GM12878 (cell line): ENCODE data around the gene TMEM109. TPM values are rescaled to one million over a fixed set of nuclear protein-coding genes. Genes with fewer than 3 reads are reported as not detected.

Experiments used
- ATAC-seq: fragments of 200-7000 bp; cut with Tn5 transposase; 3 replicates; pipeline ENCODE4 v1.9.1; 2020; ENCODE audit warnings: mild to moderate bottlenecking, moderate library complexity
- BruUV-seq: library from RNA; stranded (reverse); fragments of 400-500 nt; replicated peaks from 2 replicates; lab custom pipeline; 2021; lab: Mats Ljungman, UMichigan
- CTCF ChIA-PET: fragments of 300-600 bp; sonication (Branson Sonifier 250); formaldehyde crosslinking; extraction: SDS; loops from one replicate; lab custom pipeline; 2021; ENCODE audit warnings: inconsistent platforms; lab: Yijun Ruan, JAX
- POLR2A ChIA-PET: fragments of 350-600 bp; formaldehyde crosslinking; extraction: SDS; loops from one replicate; lab custom pipeline; 2021; ENCODE audit warnings: inconsistent platforms; lab: Charles Lee
- RAD21 ChIA-PET: fragments of 300-600 bp; sonication (Branson Sonifier 250); formaldehyde crosslinking; loops from one replicate; lab custom pipeline; 2023; ENCODE audit warnings: antibody characterized with exemption; ENCODE audit not compliant: unreplicated experiment; lab: Charles Lee
- SMC1A ChIA-PET: fragments of 300-600 bp; sonication (Branson Sonifier 250); formaldehyde crosslinking; loops from one replicate; lab custom pipeline; 2023; ENCODE audit not compliant: unreplicated experiment, uncharacterized antibody; lab: Charles Lee
- DNase-seq: peaks from one replicate; pipeline ENCODE4 v3.0.0-alpha.2; 2011; ENCODE audit warnings: low read depth, low spot score
- FAIRE-seq: peaks from 3 replicates; lab custom pipeline; 2011; peaks lifted over from hg19 to GRCh38; lab: Jason Lieb, UNC
- H2AFZ ChIP-seq: 2 replicates; pipeline ENCODE4 v1.6.0; 2011; ENCODE audit warnings: low read depth, low read length, control low read depth; ENCODE audit not compliant: control insufficient read depth
- H3K27ac ChIP-seq: 2 replicates; pipeline ENCODE4 v1.5.1; 2011; ENCODE audit warnings: control low read depth; ENCODE audit not compliant: control insufficient read depth, insufficient read depth
- H3K27me3 ChIP-seq, 2 experiments: replicated peaks in 1 of 2; 2 replicates each; pipeline versions ENCODE4 v1.6.0 to v1.6.1; 2011; ENCODE audit warnings: low read length in 1 of 2; ENCODE audit not compliant: control insufficient read depth in 2 of 2, insufficient read depth in 2 of 2
- H3K36me3 ChIP-seq, 2 experiments: 2 replicates each; pipeline ENCODE4 v1.5.1; 2011; ENCODE audit warnings: low read length in 1 of 2; ENCODE audit not compliant: control insufficient read depth in 2 of 2, insufficient read depth in 2 of 2
- H3K4me1 ChIP-seq: 2 replicates; pipeline ENCODE4 v1.6.1; 2011; ENCODE audit warnings: mild to moderate bottlenecking, low read length, moderate library complexity, mixed read lengths; ENCODE audit not compliant: control insufficient read depth, insufficient read depth
- H3K4me2 ChIP-seq: 2 replicates; pipeline ENCODE4 v1.6.0; 2011; ENCODE audit warnings: control low read depth; ENCODE audit not compliant: control insufficient read depth, insufficient read depth
- H3K4me3 ChIP-seq: fragments of 200-600 bp; sonication (generic); 2 replicates; pipeline ENCODE4 v1.5.1; 2016
- H3K79me2 ChIP-seq: 2 replicates; pipeline ENCODE4 v1.6.0; 2011; ENCODE audit warnings: low read length; ENCODE audit not compliant: control insufficient read depth, insufficient read depth
- H3K9ac ChIP-seq: 2 replicates; pipeline ENCODE4 v1.8.0; 2011; ENCODE audit warnings: low read length, control low read depth, mixed read lengths; ENCODE audit not compliant: control insufficient read depth, insufficient read depth
- H3K9me3 ChIP-seq: replicated peaks from 3 replicates; pipeline ENCODE4 v1.5.1; 2011; ENCODE audit warnings: mild to moderate bottlenecking, low read length; ENCODE audit not compliant: control insufficient read depth, insufficient read depth
- H4K20me1 ChIP-seq: 2 replicates; pipeline ENCODE4 v1.6.0; 2011; ENCODE audit not compliant: control insufficient read depth, insufficient read depth
- BCL11A ChIP-seq: IDR thresholded peaks from 2 replicates; pipeline ENCODE4 v1.6.1; 2011; ENCODE audit warnings: low read depth, low read length
- CBX3 ChIP-seq: fragments of 200-600 bp; sonication (generic); IDR thresholded peaks from 2 replicates; pipeline ENCODE4 v1.6.1; 2016; ENCODE audit warnings: low read depth, borderline replicate concordance
- FOS ChIP-seq: IDR thresholded peaks from 3 replicates; pipeline ENCODE4 v1.6.1; 2011; ENCODE audit warnings: borderline replicate concordance; ENCODE audit not compliant: insufficient read length; ENCODE audit errors: extremely low read depth
- HDAC6 ChIP-seq: fragments of 200-600 bp; sonication (generic); IDR thresholded peaks from one replicate; pipeline ENCODE4 v1.8.0; 2017; ENCODE audit warnings: antibody characterized with exemption; ENCODE audit not compliant: unreplicated experiment
- MEF2B ChIP-seq: fragments of 450-650 bp; IDR thresholded peaks from 2 replicates; pipeline ENCODE4 v1.6.1; 2018; ENCODE audit warnings: mild to moderate bottlenecking, moderate library complexity; ENCODE audit not compliant: partially characterized antibody, poor library complexity, severe bottlenecking
- NR2F1 ChIP-seq: fragments of 450-650 bp; conservative IDR thresholded peaks from 2 replicates; pipeline ENCODE4 v1.6.1; 2017; ENCODE audit warnings: mild to moderate bottlenecking
- RAD21 ChIP-seq: IDR thresholded peaks from 2 replicates; pipeline ENCODE4 v1.6.1; 2011; ENCODE audit warnings: mild to moderate bottlenecking, low read depth, low read length, moderate library complexity; ENCODE audit not compliant: insufficient read depth
- RELA ChIP-seq: fragments of 450-650 bp; IDR thresholded peaks from 2 replicates; pipeline ENCODE4 v1.8.0; 2014; ENCODE audit warnings: borderline replicate concordance; ENCODE audit not compliant: partially characterized antibody
- STAT3 ChIP-seq: IDR thresholded peaks from 2 replicates; pipeline ENCODE4 v1.6.1; 2011; ENCODE audit warnings: low read depth, low read length, improper control_type of control experiment
- TAF1 ChIP-seq: IDR thresholded peaks from 2 replicates; pipeline ENCODE4 v1.6.1; 2011; ENCODE audit warnings: mild to moderate bottlenecking, low read depth, low read length, borderline replicate concordance
- TARDBP ChIP-seq: IDR thresholded peaks from 2 replicates; pipeline ENCODE4 v1.6.1; 2016; ENCODE audit warnings: borderline replicate concordance
- WGBS: methylation state at CpG from one replicate; pipeline ENCODE4 v1.1.6; 2016; ENCODE audit warnings: low lambda C conversion rate; ENCODE audit not compliant: insufficient replicate concordance, insufficient coverage; ENCODE audit errors: missing lambda C conversion rate; 5-methylcytosine and 5-hydroxymethylcytosine counted together
- in situ Hi-C: fragments of 300-500 bp; cut with MboI; formaldehyde crosslinking; loops from 9 replicates; pipeline ENCODE4 v1.14.3; 2018; ENCODE audit warnings: mixed read lengths
- intact Hi-C: fragments of 100-400 bp; cut with micrococcal nuclease; formaldehyde crosslinking; loops from one replicate; pipeline ENCODE4 v1.14.2; 2022; ENCODE audit not compliant: unreplicated experiment
- polyA plus RNA-seq, 11 experiments: library from polyadenylated mRNA; depleted of rRNA in 4 of 11; unstranded in 6 of 11; stranded (reverse) in 5 of 11; fragments of >200 nt; fragmentation: Nextera tagmentation in 4 of 11; fragmentation: Illumina TruSeq in 1 of 11; extraction: Ambion mirVana in 4 of 11; extraction: Trizol in 1 of 11; gene quantifications; 1 replicate in 1 of 11; 2 replicates in 10 of 11; pipeline versions ENCODE4 v1.2.1 to v1.2.3, GENCODE V29; 2011 to 2016; ENCODE audit warnings: inconsistent platforms in 2 of 11, missing spikeins in 2 of 11, low read depth in 1 of 11
- total RNA-seq, 4 experiments: library from RNA; depleted of rRNA in 3 of 4; stranded (reverse); fragments of >200 nt in 3 of 4; fragmentation: Illumina TruSeq in 1 of 4; extraction: Trizol in 1 of 4; gene quantifications; 2 replicates each; pipeline versions ENCODE4 v1.2.1 to v1.2.3, GENCODE V29; 2013 to 2021
- TF ChIP-seq, protein P1 (sequence below): IDR thresholded peaks from 2 replicates; pipeline ENCODE4 v1.6.1; 2012; ENCODE audit warnings: improper control_type of control experiment, low read depth, low read length; ENCODE audit not compliant: insufficient replicate concordance
- TF ChIP-seq, protein P2 (sequence below): fragments of 450-650 bp; IDR thresholded peaks from 2 replicates; pipeline ENCODE4 v1.6.1; 2018; ENCODE audit warnings: mild to moderate bottlenecking, low read depth, moderate library complexity; ENCODE audit not compliant: partially characterized antibody

Gene TMEM109
- total and polyA plus RNA-seq, 10 of the 15 experiments (the other 5 are each of a cell fraction or from before 2014, with no cell fraction given), result 21.9 to 199 (median 85.2) TPM

DNA sequence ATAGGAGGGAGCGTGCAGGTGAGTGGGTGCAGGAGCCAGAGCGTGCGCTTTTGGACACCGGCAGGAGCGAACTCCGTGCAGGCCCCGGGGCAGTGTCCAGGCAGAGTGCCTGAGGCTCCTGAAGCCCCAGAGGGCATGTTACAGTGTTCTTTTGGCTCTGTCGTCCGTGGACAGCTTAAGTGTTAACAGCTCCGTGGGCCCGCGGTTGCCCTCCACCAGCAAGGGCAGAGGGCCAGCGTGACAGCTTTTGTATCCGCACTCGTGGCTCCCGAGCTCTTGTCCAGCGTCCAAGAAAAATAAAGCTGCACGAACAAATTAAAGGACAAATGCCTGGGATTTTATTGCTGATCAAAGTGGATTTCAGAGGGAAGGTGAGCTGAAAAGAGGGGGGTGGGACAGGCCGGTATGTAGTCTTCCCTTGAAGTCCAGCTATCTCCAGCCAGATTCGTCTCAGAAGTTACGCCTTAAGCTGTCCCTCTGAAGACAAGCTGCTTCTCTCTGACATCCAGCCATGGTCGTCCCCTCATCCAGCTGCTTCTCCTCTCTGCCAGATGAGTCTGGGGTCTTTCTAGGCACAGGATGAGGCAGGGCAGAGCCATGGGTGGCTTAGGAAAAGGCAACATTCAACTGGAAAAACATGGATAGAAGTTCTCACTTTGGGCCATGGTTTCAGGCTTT, 968 bp upstream of the TMEM109 start:
- WGBS, result 92% methylated on average over 22 of the region's 22 CpGs
- SMC1A ChIA-PET, result interaction anchor here (0.6 to 5.9 kb wide), 20 partner anchors 8 to 1762 kb away, joined by 3 to 76 read pairs (median 5); partner anchors contain the start of genes MS4A1, SLC15A3, TMEM132A and TMEM216
- peak overlapping the region; percentile 94 for H3K27ac ChIP-seq
- TF ChIP-seq FOS, result no peak
- TF ChIP-seq CBX3, result no peak
- TF ChIP-seq HDAC6, result no peak
- no peak for TF ChIP-seq NR2F1
- no peak for TF ChIP-seq RELA
- no peak for TF ChIP-seq BCL11A
- TF ChIP-seq TAF1, result no peak
- no peak for TF ChIP-seq MEF2B
- no peak for TF ChIP-seq RAD21
- no peak for TF ChIP-seq STAT3
- TF ChIP-seq TARDBP, result no peak
- TF ChIP-seq, protein P1, sequence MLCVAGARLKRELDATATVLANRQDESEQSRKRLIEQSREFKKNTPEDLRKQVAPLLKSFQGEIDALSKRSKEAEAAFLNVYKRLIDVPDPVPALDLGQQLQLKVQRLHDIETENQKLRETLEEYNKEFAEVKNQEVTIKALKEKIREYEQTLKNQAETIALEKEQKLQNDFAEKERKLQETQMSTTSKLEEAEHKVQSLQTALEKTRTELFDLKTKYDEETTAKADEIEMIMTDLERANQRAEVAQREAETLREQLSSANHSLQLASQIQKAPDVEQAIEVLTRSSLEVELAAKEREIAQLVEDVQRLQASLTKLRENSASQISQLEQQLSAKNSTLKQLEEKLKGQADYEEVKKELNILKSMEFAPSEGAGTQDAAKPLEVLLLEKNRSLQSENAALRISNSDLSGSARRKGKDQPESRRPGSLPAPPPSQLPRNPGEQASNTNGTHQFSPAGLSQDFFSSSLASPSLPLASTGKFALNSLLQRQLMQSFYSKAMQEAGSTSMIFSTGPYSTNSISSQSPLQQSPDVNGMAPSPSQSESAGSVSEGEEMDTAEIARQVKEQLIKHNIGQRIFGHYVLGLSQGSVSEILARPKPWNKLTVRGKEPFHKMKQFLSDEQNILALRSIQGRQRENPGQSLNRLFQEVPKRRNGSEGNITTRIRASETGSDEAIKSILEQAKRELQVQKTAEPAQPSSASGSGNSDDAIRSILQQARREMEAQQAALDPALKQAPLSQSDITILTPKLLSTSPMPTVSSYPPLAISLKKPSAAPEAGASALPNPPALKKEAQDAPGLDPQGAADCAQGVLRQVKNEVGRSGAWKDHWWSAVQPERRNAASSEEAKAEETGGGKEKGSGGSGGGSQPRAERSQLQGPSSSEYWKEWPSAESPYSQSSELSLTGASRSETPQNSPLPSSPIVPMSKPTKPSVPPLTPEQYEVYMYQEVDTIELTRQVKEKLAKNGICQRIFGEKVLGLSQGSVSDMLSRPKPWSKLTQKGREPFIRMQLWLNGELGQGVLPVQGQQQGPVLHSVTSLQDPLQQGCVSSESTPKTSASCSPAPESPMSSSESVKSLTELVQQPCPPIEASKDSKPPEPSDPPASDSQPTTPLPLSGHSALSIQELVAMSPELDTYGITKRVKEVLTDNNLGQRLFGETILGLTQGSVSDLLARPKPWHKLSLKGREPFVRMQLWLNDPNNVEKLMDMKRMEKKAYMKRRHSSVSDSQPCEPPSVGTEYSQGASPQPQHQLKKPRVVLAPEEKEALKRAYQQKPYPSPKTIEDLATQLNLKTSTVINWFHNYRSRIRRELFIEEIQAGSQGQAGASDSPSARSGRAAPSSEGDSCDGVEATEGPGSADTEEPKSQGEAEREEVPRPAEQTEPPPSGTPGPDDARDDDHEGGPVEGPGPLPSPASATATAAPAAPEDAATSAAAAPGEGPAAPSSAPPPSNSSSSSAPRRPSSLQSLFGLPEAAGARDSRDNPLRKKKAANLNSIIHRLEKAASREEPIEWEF, result no peak
- TF ChIP-seq, protein P2, sequence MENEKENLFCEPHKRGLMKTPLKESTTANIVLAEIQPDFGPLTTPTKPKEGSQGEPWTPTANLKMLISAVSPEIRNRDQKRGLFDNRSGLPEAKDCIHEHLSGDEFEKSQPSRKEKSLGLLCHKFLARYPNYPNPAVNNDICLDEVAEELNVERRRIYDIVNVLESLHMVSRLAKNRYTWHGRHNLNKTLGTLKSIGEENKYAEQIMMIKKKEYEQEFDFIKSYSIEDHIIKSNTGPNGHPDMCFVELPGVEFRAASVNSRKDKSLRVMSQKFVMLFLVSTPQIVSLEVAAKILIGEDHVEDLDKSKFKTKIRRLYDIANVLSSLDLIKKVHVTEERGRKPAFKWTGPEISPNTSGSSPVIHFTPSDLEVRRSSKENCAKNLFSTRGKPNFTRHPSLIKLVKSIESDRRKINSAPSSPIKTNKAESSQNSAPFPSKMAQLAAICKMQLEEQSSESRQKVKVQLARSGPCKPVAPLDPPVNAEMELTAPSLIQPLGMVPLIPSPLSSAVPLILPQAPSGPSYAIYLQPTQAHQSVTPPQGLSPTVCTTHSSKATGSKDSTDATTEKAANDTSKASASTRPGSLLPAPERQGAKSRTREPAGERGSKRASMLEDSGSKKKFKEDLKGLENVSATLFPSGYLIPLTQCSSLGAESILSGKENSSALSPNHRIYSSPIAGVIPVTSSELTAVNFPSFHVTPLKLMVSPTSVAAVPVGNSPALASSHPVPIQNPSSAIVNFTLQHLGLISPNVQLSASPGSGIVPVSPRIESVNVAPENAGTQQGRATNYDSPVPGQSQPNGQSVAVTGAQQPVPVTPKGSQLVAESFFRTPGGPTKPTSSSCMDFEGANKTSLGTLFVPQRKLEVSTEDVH, result no peak

More for the DNA sequence above, 968 bp upstream of the TMEM109 start:
- Histone ChIP-seq H3K27me3 (no peaks in the 10 kb centered on the region), H3K36me3 (no peaks in the 10 kb centered on the region; a peak in 1 of 4 replicates), H3K4me2 (peak overlapping the region; percentile 99), H3K4me3 (peak overlapping the region; percentile 82; the same call in 1 of the 2 replicates), H3K79me2 (peaks cover 28% of the 10 kb centered on the region), H3K9me3 (peaks cover 8% of the 10 kb centered on the region), H3K9ac (peak overlapping the region; percentile 85), H2AFZ (peak overlapping the region; percentile 100), H3K4me1 (peaks cover 57% of the 10 kb centered on the region), H4K20me1 (no peaks in the 10 kb centered on the region)
- ATAC-seq (no peak), FAIRE-seq (no peak), DNase-seq (no peak)
- ChIA-PET RAD21 (interaction anchor here (0.8 to 5.9 kb wide), 16 partner anchors 8 to 275 kb away, joined by 3 to 43 read pairs (median 4); partner anchors contain the start of gene TMEM132A), CTCF (interaction anchor here (0.6 to 4.5 kb wide), 13 partner anchors 11 to 949 kb away, joined by 3 to 46 read pairs (median 6); partner anchors contain the start of genes MS4A15 and TMEM132A), POLR2A (interaction anchor here (0.7 to 3.2 kb wide), 12 partner anchors 8 to 250 kb away, joined by 3 to 11 read pairs (median 6); partner anchors contain the start of genes SLC15A3 and TMEM132A)
- BruUV-seq, result no TSS peak
- in situ Hi-C loops, result no loop called here
- intact Hi-C loops, result no loop called here
